SK-N-SH (cell line): ENCODE data around the gene HSD3B2. TPM values are rescaled to one million over a fixed set of nuclear protein-coding genes. Genes with fewer than 3 reads are reported as not detected.

Experiments
- CTCF ChIA-PET: fragments of 300-600, 350-600 bp; formaldehyde crosslinking; extraction: SDS; loops from one replicate; lab custom pipeline; 2021; lab: Yijun Ruan, JAX
- POLR2A ChIA-PET: fragments of 350-600 bp; sonication (Branson Sonifier 250); formaldehyde crosslinking; extraction: SDS; loops from one replicate; lab custom pipeline; 2020; ENCODE audit warnings: antibody characterized with exemption, inconsistent platforms; lab: Yijun Ruan, JAX
- DNase-seq: peaks from one replicate; pipeline ENCODE4 v3.0.0; 2012
- H2AFZ ChIP-seq: fragments of 200-600 bp; sonication (generic); 2 replicates; pipeline ENCODE4 v1.8.1; 2016; ENCODE audit warnings: antibody characterized with exemption, mild to moderate bottlenecking, low read depth
- H3F3A ChIP-seq: fragments of 200-600 bp; sonication (generic); replicated peaks from 2 replicates; pipeline ENCODE3; 2016; ENCODE audit warnings: antibody characterized with exemption, mild to moderate bottlenecking; ENCODE audit not compliant: insufficient read depth
- H3K27ac ChIP-seq, 2 experiments: fragments of 200-500 bp in 1 of 2; fragments of 200-600 bp in 1 of 2; sonication (Bioruptor generic) in 1 of 2; sonication (generic), shearing (Covaris generic) in 1 of 2; 2 replicates each; pipeline versions ENCODE4 v1.5.1 to v1.6.1; 2014 to 2016; ENCODE audit warnings: low read depth in 2 of 2, inconsistent platforms in 1 of 2, low read length in 1 of 2, mild to moderate bottlenecking in 1 of 2, mixed read lengths in 1 of 2
- H3K27me3 ChIP-seq: fragments of 200-600 bp; sonication (generic), shearing (Covaris generic); 2 replicates; pipeline ENCODE4 v1.6.1; 2016; ENCODE audit warnings: mixed run types; ENCODE audit not compliant: insufficient read depth
- H3K36me3 ChIP-seq, 2 experiments: fragments of 200-500 bp in 1 of 2; fragments of 200-600 bp in 1 of 2; sonication (Bioruptor generic) in 1 of 2; sonication (generic) in 1 of 2; replicated peaks in 1 of 2; 2 replicates each; pipeline versions ENCODE3 to v1.5.1; 2014 to 2016; ENCODE audit warnings: low read length in 1 of 2, mild to moderate bottlenecking in 1 of 2; ENCODE audit not compliant: insufficient read depth in 2 of 2, control insufficient read depth in 1 of 2
- H3K4me1 ChIP-seq, 2 experiments: fragments of 200-500 bp in 1 of 2; fragments of 200-600 bp in 1 of 2; sonication (Bioruptor generic) in 1 of 2; sonication (generic), shearing (Covaris generic) in 1 of 2; 2 replicates each; pipeline versions ENCODE4 v1.5.1 to v1.6.1; 2014 to 2016; ENCODE audit warnings: low read depth in 1 of 2, low read length in 1 of 2, mixed run types in 1 of 2; ENCODE audit not compliant: insufficient read depth in 2 of 2, control insufficient read depth in 1 of 2
- H3K4me2 ChIP-seq: fragments of 200-600 bp; sonication (generic), shearing (Covaris generic); 2 replicates; pipeline ENCODE4 v1.6.1; 2017; ENCODE audit warnings: mixed run types
- H3K4me3 ChIP-seq, 2 experiments: fragments of 200-500 bp in 1 of 2; fragments of 200-600 bp in 1 of 2; sonication (Bioruptor generic) in 1 of 2; sonication (generic), shearing (Covaris generic) in 1 of 2; 2 replicates each; pipeline versions ENCODE4 v1.5.1 to v1.8.1; 2014 to 2016; ENCODE audit warnings: low read depth in 2 of 2, inconsistent platforms in 1 of 2, low read length in 1 of 2, mild to moderate bottlenecking in 1 of 2, mixed read lengths in 1 of 2, moderate library complexity in 1 of 2
- H3K79me2 ChIP-seq: fragments of 200-600 bp; sonication (generic); 2 replicates; pipeline ENCODE4 v1.8.1; 2017; ENCODE audit warnings: mild to moderate bottlenecking; ENCODE audit not compliant: insufficient read depth
- H3K9ac ChIP-seq: fragments of 200-600 bp; sonication (generic); 2 replicates; pipeline ENCODE4 v1.6.1; 2017; ENCODE audit warnings: mixed run types
- H3K9me2 ChIP-seq: fragments of 200-600 bp; sonication (generic); 2 replicates; pipeline ENCODE4 v1.6.1; 2017; ENCODE audit warnings: mixed run types
- H3K9me3 ChIP-seq: fragments of 200-600 bp; sonication (generic); 2 replicates; pipeline ENCODE4 v1.6.1; 2017; ENCODE audit warnings: mixed run types, mild to moderate bottlenecking, moderate library complexity
- H4K20me1 ChIP-seq: fragments of 200-600 bp; sonication (generic); 2 replicates; pipeline ENCODE4 v1.6.1; 2017; ENCODE audit warnings: mild to moderate bottlenecking, mixed run types; ENCODE audit not compliant: insufficient read depth
- CHD2 ChIP-seq: fragments of 150-350 bp; IDR thresholded peaks from 2 replicates; pipeline ENCODE4 v1.6.1; 2018; ENCODE audit warnings: low read length; ENCODE audit not compliant: partially characterized antibody
- EP300 ChIP-seq, 2 experiments: IDR thresholded peaks; 2 replicates each; pipeline versions ENCODE4 v1.4.0 to v1.6.1; 2012; ENCODE audit warnings: borderline replicate concordance in 1 of 2, low read depth in 1 of 2, low read length in 1 of 2
- GABPA ChIP-seq: IDR thresholded peaks from 2 replicates; pipeline ENCODE4 v1.4.0; 2012; ENCODE audit warnings: low read depth, mild to moderate bottlenecking
- MEF2A ChIP-seq: IDR thresholded peaks from 2 replicates; pipeline ENCODE4 v1.4.0; 2012; ENCODE audit warnings: low read depth, borderline replicate concordance
- MXI1 ChIP-seq: IDR thresholded peaks from 2 replicates; pipeline ENCODE4 v1.6.1; 2012; ENCODE audit warnings: mild to moderate bottlenecking, low read depth, low read length, improper control_type of control experiment
- NRF1 ChIP-seq: IDR thresholded peaks from 2 replicates; pipeline ENCODE4 v1.6.1; 2012; ENCODE audit warnings: low read depth, mild to moderate bottlenecking, low read length
- POLR2AphosphoS5 ChIP-seq: IDR thresholded peaks from 2 replicates; pipeline ENCODE4 v1.6.1; 2012; ENCODE audit warnings: low read depth, low read length
- RAD21 ChIP-seq: IDR thresholded peaks from 2 replicates; pipeline ENCODE4 v1.6.1; 2012; ENCODE audit warnings: mild to moderate bottlenecking, low read length
- RFX5 ChIP-seq: IDR thresholded peaks from 2 replicates; pipeline ENCODE4 v1.6.1; 2012; ENCODE audit warnings: mild to moderate bottlenecking, improper control_type of control experiment, low read length
- RXRA ChIP-seq: IDR thresholded peaks from 2 replicates; pipeline ENCODE4 v1.4.0; 2012; ENCODE audit warnings: low read depth, mild to moderate bottlenecking, borderline replicate concordance
- SMC3 ChIP-seq: IDR thresholded peaks from 2 replicates; pipeline ENCODE4 v1.6.1; 2012; ENCODE audit warnings: low read depth, low read length, improper control_type of control experiment
- TCF12 ChIP-seq: IDR thresholded peaks from 2 replicates; pipeline ENCODE4 v1.4.0; 2012
- TEAD4 ChIP-seq: IDR thresholded peaks from 2 replicates; pipeline ENCODE4 v1.4.0; 2012; ENCODE audit warnings: mild to moderate bottlenecking, borderline replicate concordance; ENCODE audit not compliant: insufficient read depth
- WGBS: methylation state at CpG from one replicate; pipeline ENCODE4 v1.1.6; 2017; ENCODE audit warnings: low lambda C conversion rate; 5-methylcytosine and 5-hydroxymethylcytosine counted together
- polyA plus RNA-seq, 3 experiments: library from polyadenylated mRNA; depleted of rRNA; stranded (reverse); fragments of >200 nt; gene quantifications; 2 replicates each; pipeline ENCODE4 v1.2.3, GENCODE V29; 2012
- TF ChIP-seq, protein P1 (sequence below): IDR thresholded peaks from 2 replicates; pipeline ENCODE4 v1.4.0; 2012; ENCODE audit warnings: low read depth, borderline replicate concordance
- TF ChIP-seq, protein P2 (sequence below): fragments of 150-350 bp; IDR thresholded peaks from 2 replicates; pipeline ENCODE4 v1.6.1; 2017; ENCODE audit warnings: antibody characterized with exemption, low read length, low read depth, borderline replicate concordance
- TF ChIP-seq, protein P3 (sequence below): IDR thresholded peaks from 2 replicates; pipeline ENCODE4 v1.6.1; 2012; ENCODE audit warnings: mild to moderate bottlenecking, low read depth, low read length, moderate library complexity

Gene HSD3B2
- polyA plus RNA-seq, 1 of the 3 experiments (the other 2 are of a cell fraction) = not detected

DNA sequence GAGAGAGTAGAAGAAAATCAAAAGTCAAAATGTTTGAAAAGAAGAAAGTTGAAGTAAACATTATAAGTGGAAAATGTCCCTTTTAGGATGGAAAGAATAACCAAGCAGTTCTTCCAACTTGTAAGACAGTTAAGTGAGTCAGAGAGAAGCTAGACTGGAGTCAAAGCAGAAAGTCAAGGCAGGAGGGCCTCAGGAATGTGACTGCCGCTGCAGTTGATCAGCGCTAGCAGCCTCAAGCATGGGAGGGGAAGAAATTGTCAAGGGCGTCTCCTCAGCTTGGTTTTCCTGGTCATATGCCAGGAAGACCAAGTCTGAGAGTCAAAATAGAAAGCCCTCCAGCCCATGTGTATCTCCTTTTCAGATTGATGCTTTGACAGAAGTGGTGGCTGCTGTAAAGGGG is 23.2 kb upstream of the HSD3B2 start:
- no peaks in the 10 kb centered on the region for H3F3A ChIP-seq
- H3K9me3 ChIP-seq = no peaks in the 10 kb centered on the region
- no peak overlapping the region for H3K27ac ChIP-seq
- DNase-seq = no peak
- no peaks in the 10 kb centered on the region for H3K36me3 ChIP-seq
- TF ChIP-seq POLR2AphosphoS5 (no peak), CHD2 (no peak), RAD21 (no peak), MEF2A (no peak), GABPA (no peak), RFX5 (no peak), SMC3 (no peak)
- TF ChIP-seq, protein P1, sequence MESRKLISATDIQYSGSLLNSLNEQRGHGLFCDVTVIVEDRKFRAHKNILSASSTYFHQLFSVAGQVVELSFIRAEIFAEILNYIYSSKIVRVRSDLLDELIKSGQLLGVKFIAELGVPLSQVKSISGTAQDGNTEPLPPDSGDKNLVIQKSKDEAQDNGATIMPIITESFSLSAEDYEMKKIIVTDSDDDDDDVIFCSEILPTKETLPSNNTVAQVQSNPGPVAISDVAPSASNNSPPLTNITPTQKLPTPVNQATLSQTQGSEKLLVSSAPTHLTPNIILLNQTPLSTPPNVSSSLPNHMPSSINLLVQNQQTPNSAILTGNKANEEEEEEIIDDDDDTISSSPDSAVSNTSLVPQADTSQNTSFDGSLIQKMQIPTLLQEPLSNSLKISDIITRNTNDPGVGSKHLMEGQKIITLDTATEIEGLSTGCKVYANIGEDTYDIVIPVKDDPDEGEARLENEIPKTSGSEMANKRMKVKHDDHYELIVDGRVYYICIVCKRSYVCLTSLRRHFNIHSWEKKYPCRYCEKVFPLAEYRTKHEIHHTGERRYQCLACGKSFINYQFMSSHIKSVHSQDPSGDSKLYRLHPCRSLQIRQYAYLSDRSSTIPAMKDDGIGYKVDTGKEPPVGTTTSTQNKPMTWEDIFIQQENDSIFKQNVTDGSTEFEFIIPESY = no peak
- TF ChIP-seq, protein P2, sequence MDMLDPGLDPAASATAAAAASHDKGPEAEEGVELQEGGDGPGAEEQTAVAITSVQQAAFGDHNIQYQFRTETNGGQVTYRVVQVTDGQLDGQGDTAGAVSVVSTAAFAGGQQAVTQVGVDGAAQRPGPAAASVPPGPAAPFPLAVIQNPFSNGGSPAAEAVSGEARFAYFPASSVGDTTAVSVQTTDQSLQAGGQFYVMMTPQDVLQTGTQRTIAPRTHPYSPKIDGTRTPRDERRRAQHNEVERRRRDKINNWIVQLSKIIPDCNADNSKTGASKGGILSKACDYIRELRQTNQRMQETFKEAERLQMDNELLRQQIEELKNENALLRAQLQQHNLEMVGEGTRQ = no peak
- TF ChIP-seq, all 33 proteins: peak for 0
- Histone ChIP-seq H3K79me2 (no peaks in the 10 kb centered on the region), H4K20me1 (no peaks in the 10 kb centered on the region), H3K9ac (no peak overlapping the region), H3K4me3 (no peak overlapping the region), H3K4me2 (no peak overlapping the region), H3K27me3 (no peaks in the 10 kb centered on the region; the same call in 1 of the 2 replicates), H3K9me2 (no peaks in the 10 kb centered on the region), H3K4me1 (no peaks in the 10 kb centered on the region), H2AFZ (no peak overlapping the region)
- ChIA-PET CTCF (no interaction called here), POLR2A (no interaction called here)
- WGBS = 0% methylated on average over 3 of the region's 3 CpGs

DNA sequence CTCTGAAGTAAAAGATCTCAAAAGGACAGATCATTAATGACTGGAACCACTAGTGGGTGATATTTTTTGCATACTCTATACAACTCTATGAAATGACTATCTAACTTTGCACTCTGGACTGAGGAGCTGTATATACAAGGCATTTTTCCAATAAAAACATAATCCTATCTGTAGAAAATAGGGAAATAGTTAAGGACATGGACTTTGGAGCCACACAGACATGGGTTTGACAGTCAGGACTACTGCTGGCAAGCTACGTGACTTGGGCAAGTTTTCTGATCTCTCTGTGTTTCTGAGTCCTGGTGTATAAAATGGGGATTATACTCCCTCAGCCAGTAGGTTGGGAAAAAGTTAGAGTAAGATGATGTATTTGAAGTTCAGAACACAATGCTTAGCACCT is 20.9 kb upstream of the HSD3B2 start:
- Histone ChIP-seq H3K9me3 (no peaks in the 10 kb centered on the region), H3K4me2 (no peak overlapping the region), H3K4me3 (no peak overlapping the region), H4K20me1 (no peaks in the 10 kb centered on the region), H3K4me1 (no peaks in the 10 kb centered on the region), H3K36me3 (no peaks in the 10 kb centered on the region)
- DNase-seq = no peak
- CTCF ChIA-PET = no interaction called here
- TF ChIP-seq RXRA (no peak), EP300 (IDR thresholded peaks at IDR 0.05; ENCODE audit: borderline replicate concordance in 1 of 2, low read depth in 1 of 2, low read length in 1 of 2) (no peak), MXI1 (no peak), TEAD4 (no peak), TCF12 (no peak), NRF1 (no peak)
- TF ChIP-seq, protein P3, sequence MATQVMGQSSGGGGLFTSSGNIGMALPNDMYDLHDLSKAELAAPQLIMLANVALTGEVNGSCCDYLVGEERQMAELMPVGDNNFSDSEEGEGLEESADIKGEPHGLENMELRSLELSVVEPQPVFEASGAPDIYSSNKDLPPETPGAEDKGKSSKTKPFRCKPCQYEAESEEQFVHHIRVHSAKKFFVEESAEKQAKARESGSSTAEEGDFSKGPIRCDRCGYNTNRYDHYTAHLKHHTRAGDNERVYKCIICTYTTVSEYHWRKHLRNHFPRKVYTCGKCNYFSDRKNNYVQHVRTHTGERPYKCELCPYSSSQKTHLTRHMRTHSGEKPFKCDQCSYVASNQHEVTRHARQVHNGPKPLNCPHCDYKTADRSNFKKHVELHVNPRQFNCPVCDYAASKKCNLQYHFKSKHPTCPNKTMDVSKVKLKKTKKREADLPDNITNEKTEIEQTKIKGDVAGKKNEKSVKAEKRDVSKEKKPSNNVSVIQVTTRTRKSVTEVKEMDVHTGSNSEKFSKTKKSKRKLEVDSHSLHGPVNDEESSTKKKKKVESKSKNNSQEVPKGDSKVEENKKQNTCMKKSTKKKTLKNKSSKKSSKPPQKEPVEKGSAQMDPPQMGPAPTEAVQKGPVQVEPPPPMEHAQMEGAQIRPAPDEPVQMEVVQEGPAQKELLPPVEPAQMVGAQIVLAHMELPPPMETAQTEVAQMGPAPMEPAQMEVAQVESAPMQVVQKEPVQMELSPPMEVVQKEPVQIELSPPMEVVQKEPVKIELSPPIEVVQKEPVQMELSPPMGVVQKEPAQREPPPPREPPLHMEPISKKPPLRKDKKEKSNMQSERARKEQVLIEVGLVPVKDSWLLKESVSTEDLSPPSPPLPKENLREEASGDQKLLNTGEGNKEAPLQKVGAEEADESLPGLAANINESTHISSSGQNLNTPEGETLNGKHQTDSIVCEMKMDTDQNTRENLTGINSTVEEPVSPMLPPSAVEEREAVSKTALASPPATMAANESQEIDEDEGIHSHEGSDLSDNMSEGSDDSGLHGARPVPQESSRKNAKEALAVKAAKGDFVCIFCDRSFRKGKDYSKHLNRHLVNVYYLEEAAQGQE = no peak
- TF ChIP-seq, all 33 proteins: peak for 0
- POLR2A ChIA-PET = no interaction called here
- no peak overlapping the region for H2AFZ ChIP-seq
- WGBS = 11% methylated on average over 1 of the region's 1 CpG
- H3K9me2 ChIP-seq = no peaks in the 10 kb centered on the region
- H3K9ac ChIP-seq = no peak overlapping the region
- H3K79me2 ChIP-seq = no peaks in the 10 kb centered on the region
- no peaks in the 10 kb centered on the region for H3F3A ChIP-seq
- no peaks in the 10 kb centered on the region; the same call in 1 of the 2 replicates for H3K27me3 ChIP-seq
- H3K27ac ChIP-seq = no peak overlapping the region
